Measurements from ENCODE around the gene DNAAF8. TPM values are rescaled to one million over a fixed set of nuclear protein-coding genes. Genes with fewer than 3 reads are reported as not detected.
"Not testable (repeated sequence)": the region's sequence is repeated elsewhere in the genome, so short reads cannot be mapped to it uniquely, and the experiment has no call there.

Gene DNAAF8
- total RNA-seq, 2 donors from 2014 or later = not detected

DNA sequence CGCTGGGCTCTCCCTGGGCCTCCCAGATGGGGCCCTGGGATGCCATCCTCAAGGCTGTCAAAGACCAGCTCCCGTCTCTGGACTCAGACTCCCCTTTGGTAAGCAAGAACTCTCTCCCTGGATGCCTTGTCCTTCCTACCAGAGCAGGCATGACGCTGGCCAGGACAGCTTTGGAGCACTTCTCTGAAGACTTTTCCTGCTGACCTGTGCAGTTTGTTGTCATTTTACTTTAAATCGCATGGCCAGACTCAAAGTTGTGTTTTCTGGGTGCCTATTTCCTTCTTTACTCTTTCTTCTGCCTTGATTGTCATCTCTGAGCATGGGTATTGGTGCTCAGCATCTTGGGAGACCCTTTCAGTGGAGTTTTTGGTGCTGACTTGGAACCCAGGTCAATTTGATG lies 2.2 kb downstream of the DNAAF8 start:
- H3K36me3 ChIP-seq = no peaks in the 10 kb centered on the region
- no peaks in the 10 kb centered on the region for H3K9me3 ChIP-seq
- no peak for ATAC-seq (ENCODE audit: insufficient number of reproducible peaks, low FRiP score, low read depth)
- H3K27me3 ChIP-seq (replicated peaks; ENCODE audit: insufficient read depth) = no peaks in the 10 kb centered on the region
- H3K4me3 ChIP-seq = no peak overlapping the region
- no peak for DNase-seq (ENCODE audit: low spot score)
- H3K27ac ChIP-seq = no peak overlapping the region
- no peak for TF ChIP-seq CTCF (IDR thresholded peaks at IDR 0.05)
- peaks cover 13% of the 10 kb centered on the region in 2 donors for H3K4me1 ChIP-seq (ENCODE audit: control insufficient read depth in 1 of 2, low read depth in 2 of 2)

DNA sequence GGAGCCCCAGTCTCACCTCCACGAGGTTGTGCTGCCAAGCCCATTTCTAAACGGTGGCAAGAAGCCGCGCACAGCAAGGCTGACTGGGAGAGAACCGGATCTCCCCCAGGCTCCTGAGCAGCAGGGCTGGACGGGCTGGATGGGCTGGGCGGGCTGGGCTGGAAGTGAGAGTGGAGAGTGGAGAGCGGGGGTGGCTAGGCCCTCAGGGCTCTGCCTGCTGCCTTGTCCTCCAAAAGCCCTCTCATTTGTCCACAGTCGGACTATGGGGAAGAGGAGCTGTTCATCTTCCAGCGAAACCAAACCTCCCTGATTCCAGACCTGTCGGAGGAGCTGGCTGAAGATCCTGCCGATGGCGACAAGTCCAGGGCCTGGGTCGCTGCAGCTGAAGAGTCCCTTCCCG lies 3.2 kb downstream of the DNAAF8 start:
- TF ChIP-seq CTCF (IDR thresholded peaks at IDR 0.05) = no peak
- no peak overlapping the region for H3K27ac ChIP-seq
- H3K4me1 ChIP-seq (ENCODE audit: control insufficient read depth in 1 of 2, low read depth in 2 of 2) = peaks cover 13% of the 10 kb centered on the region in 2 donors
- DNase-seq (ENCODE audit: low spot score) (no peak), ATAC-seq (ENCODE audit: insufficient number of reproducible peaks, low FRiP score, low read depth) (no peak)
- no peaks in the 10 kb centered on the region for H3K27me3 ChIP-seq (replicated peaks; ENCODE audit: insufficient read depth)
- H3K36me3 ChIP-seq = no peaks in the 10 kb centered on the region
- no peak overlapping the region for H3K4me3 ChIP-seq
- no peaks in the 10 kb centered on the region for H3K9me3 ChIP-seq

DNA sequence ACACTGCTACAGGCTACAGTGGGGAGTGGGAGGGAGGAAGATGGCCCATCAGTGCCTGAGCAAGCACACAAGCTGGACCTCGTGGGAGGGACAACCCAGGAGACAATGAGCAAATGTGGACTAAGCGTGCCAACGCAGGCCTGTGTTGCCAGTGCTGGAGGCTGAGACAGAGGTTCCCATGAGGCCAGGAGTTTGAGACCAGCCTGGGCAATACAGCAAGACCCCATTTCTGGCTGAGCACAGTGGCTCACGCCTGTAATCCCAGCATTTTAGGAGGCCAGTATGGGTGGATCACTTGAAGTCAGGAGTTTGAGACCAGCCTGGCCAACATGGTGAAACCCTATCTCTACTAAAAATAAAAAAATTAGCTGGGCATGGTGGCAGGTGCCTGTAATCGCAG lies 4.0 kb downstream of the DNAAF8 start:
- not testable (repeated sequence) for H3K4me1 ChIP-seq (ENCODE audit: control insufficient read depth in 1 of 2, low read depth in 2 of 2); DNase-seq (ENCODE audit: low spot score); ATAC-seq (ENCODE audit: insufficient number of reproducible peaks, low FRiP score, low read depth); H3K27me3 ChIP-seq (replicated peaks; ENCODE audit: insufficient read depth); H3K36me3 ChIP-seq; H3K27ac ChIP-seq; H3K9me3 ChIP-seq; H3K4me3 ChIP-seq

GRCh38 chr16:4743226-4743878 lies 9.0 kb downstream of the DNAAF8 start:
- ATAC-seq (ENCODE audit: insufficient number of reproducible peaks, low FRiP score, low read depth) (no peak), DNase-seq (ENCODE audit: low spot score) (no peak)
- H3K4me3 ChIP-seq = no peak overlapping the region
- no peaks in the 10 kb centered on the region for H3K36me3 ChIP-seq
- H3K27ac ChIP-seq = no peak overlapping the region
- TF ChIP-seq CTCF (IDR thresholded peaks at IDR 0.05) = no peak
- peaks cover 3 to 13% of the 10 kb centered on the region in 2 donors for H3K4me1 ChIP-seq (ENCODE audit: control insufficient read depth in 1 of 2, low read depth in 2 of 2)
- H3K9me3 ChIP-seq = no peaks in the 10 kb centered on the region
- no peaks in the 10 kb centered on the region for H3K27me3 ChIP-seq (replicated peaks; ENCODE audit: insufficient read depth)

DNA sequence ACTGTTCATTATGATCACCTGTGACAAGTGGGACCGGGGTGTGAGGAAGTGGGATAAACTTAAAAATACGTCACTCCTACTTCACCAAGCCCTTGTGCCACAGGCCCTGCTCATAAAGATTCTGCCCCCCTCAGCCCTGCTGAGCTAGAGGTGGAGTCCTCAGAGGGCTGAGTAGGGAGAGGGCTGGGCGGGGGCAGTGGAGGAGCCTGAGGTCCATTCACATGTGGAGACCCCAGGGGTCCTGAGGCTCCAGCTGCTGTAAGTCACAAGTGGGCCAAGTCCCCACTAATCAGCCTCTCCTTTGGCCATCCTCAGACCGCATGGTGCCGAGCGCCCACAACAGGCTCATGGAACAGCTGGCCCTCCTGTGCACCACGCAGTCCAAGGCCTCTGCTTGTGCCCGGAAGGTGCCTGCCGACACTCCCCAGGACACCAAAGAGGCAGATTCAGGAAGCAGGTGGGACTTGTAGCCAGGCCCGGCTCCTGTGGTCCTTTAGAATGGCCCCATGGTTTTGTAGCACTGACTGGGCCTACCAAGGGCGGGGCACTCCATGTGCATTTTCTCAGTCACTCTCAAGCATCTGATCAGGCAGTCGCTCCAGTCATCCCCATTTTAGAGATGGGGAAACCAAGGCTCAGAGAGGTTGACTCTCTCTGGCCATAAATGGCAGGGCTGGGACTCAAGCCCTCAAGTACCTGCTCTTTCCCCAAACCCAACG lies 10.4 kb downstream of the DNAAF8 start:
- Histone ChIP-seq H3K4me1 (ENCODE audit: control insufficient read depth in 1 of 2, low read depth in 2 of 2) (peaks cover 3 to 13% of the 10 kb centered on the region in 2 donors), H3K27me3 (replicated peaks; ENCODE audit: insufficient read depth) (no peaks in the 10 kb centered on the region), H3K36me3 (peaks cover 4% of the 10 kb centered on the region), H3K9me3 (no peaks in the 10 kb centered on the region), H3K27ac (no peak overlapping the region), H3K4me3 (no peak overlapping the region)
- no peak for DNase-seq (ENCODE audit: low spot score)
- no peak for ATAC-seq (ENCODE audit: insufficient number of reproducible peaks, low FRiP score, low read depth)
- TF ChIP-seq CTCF (IDR thresholded peaks at IDR 0.05) = no peak
